Amniotic stem cell (primary cell): Measurements from ENCODE around the gene NT5DC1.

Experiments used
- DNase-seq: peaks from one replicate; lab custom pipeline; 2025; lab: John Stamatoyannopoulos, UW

The NT5DC1 gene

GRCh38 chr6:116100419-116101301, at the start of gene NT5DC1:
NT5DC1 (plus strand) TSS chr6:116100853; CDS start chr6:116100931, 78 bp downstream.
- DNase-seq: peak; percentile 66

GRCh38 chr6:116051244-116051643, 49.4 kb upstream of the NT5DC1 start:
- DNase-seq: no peak

- no peak for DNase-seq
Observed at GRCh38 chr6:116055513-116055912, 45.1 kb upstream of the NT5DC1 start.

- no peak for DNase-seq
Observed at GRCh38 chr6:116057766-116058165, 42.9 kb upstream of the NT5DC1 start.

- no peak for DNase-seq
Observed at GRCh38 chr6:116059713-116060571, 40.7 kb upstream of the NT5DC1 start.

GRCh38 chr6:116060572-116061283, 39.9 kb upstream of the NT5DC1 start, which contains the start of gene FRK:
FRK (minus strand) TSS chr6:116060891; CDS start chr6:116060311, 580 bp downstream.
- no peak for DNase-seq

- DNase-seq: no peak
Observed at GRCh38 chr6:116062496-116062895, 38.2 kb upstream of the NT5DC1 start.

- DNase-seq: no peak
Observed at GRCh38 chr6:116064666-116065065, 36.0 kb upstream of the NT5DC1 start.

- no peak for DNase-seq
Observed at GRCh38 chr6:116066789-116067188, 33.9 kb upstream of the NT5DC1 start.

GRCh38 chr6:116070101-116070500, 30.6 kb upstream of the NT5DC1 start:
- DNase-seq: no peak

- no peak for DNase-seq
Observed at GRCh38 chr6:116070616-116071389, 29.9 kb upstream of the NT5DC1 start.

- no peak for DNase-seq
Observed at GRCh38 chr6:116072368-116072767, 28.3 kb upstream of the NT5DC1 start.

GRCh38 chr6:116073765-116074440, 26.8 kb upstream of the NT5DC1 start:
- no peak for DNase-seq

- no peak for DNase-seq
Observed at GRCh38 chr6:116074732-116075390, 25.8 kb upstream of the NT5DC1 start.

- DNase-seq: no peak
Observed at GRCh38 chr6:116078522-116078921, 22.1 kb upstream of the NT5DC1 start.

- DNase-seq: no peak
Observed at GRCh38 chr6:116078945-116079344, 21.7 kb upstream of the NT5DC1 start.

- DNase-seq: no peak
Observed at GRCh38 chr6:116083052-116083451, 17.6 kb upstream of the NT5DC1 start.

GRCh38 chr6:116084284-116084683, 16.4 kb upstream of the NT5DC1 start:
- no peak for DNase-seq

- DNase-seq: peak; percentile 64
Observed at GRCh38 chr6:116087437-116088027, 13.1 kb upstream of the NT5DC1 start.

GRCh38 chr6:116088946-116089345, 11.7 kb upstream of the NT5DC1 start:
- DNase-seq: no peak
